Measurements from ENCODE around the gene MILR1.
"Not testable (repeated sequence)": the region's sequence is repeated elsewhere in the genome, so short reads cannot be mapped to it uniquely, and the experiment has no call there.

MILR1 gene, protein sequence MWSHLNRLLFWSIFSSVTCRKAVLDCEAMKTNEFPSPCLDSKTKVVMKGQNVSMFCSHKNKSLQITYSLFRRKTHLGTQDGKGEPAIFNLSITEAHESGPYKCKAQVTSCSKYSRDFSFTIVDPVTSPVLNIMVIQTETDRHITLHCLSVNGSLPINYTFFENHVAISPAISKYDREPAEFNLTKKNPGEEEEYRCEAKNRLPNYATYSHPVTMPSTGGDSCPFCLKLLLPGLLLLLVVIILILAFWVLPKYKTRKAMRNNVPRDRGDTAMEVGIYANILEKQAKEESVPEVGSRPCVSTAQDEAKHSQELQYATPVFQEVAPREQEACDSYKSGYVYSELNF
- 0.15 to 0.39 reads per million in 2 donors for total RNA-seq

DNA sequence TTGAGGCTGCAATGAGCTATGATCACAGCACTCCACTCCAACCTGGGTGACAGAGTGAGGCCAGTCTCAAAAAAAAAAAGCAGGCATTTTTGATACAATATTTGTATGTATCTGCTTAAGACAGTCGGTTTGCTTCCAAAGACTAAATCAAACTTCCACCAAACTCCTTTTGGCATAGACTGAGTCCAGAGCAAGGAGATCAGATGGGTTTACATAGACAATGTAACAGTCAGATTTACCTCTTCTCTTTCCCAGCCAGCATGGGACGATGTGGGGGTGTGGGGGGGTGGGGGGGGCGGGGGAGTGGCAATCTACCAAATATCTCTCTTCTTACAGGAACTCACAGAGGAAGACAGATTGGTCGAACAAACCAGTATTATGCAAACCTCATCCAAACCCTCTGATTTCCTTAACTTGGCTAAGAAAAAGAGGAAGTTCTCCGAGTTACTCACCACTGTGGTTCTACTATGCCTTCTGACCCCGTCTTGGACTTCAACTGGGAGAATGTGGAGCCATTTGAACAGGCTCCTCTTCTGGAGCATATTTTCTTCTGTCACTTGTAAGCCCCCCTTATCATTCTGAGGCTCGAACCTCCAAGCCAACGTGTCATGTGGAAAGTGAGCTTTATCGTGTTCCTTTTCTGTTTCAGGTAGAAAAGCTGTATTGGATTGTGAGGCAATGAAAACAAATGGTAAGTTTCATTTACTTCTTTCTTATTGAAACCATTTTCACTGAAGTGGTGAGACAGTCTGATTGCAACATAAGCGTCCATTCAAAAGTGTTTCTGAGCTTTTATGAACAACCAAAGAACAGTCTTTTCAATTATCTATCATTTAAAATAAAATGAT, at the start of gene MILR1:
Gene MILR1, plus strand, starts transcription at position 451 of the 848 bp plus-strand sequence. Its CDS starts 54 bp downstream, at position 505.
- no peak for DNase-seq

DNA sequence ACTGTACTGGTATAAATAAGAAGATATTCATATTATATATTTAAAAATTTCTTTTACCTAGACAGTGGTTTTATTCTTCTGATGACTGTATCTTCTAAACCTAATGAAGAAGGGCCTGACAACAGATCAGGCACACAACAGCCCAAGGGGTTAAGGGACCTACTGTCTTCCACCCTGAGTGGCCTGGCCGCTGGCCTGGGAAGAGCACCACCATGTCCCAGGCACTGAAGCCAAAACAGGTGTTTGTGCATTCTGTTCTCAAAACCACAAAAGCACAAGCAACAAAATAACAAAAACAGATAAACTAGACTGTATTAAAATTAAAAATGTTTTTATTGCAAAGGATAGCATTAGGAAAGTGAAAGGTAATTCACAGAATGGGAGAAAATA, 49.2 kb upstream of the MILR1 start:
- DNase-seq: no peak

DNA sequence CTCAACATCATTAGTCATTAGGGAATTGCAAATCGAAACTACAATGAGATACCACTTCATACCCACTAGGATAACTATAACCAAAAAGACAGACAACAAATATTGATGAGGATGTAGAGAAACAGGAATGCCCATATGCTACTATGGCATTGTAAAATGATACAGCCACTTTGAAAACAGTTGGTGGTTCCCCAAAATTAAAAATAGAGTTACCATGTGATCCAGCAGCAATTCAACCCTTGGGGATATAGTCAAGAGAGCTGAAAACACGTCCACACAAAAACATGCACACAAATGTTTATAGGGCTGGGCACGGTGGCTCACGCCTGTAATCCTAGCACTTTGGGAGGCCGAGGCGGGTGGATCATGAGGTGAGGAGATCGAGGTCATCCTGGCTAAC, 48.3 kb upstream of the MILR1 start:
- no peak for DNase-seq

DNA sequence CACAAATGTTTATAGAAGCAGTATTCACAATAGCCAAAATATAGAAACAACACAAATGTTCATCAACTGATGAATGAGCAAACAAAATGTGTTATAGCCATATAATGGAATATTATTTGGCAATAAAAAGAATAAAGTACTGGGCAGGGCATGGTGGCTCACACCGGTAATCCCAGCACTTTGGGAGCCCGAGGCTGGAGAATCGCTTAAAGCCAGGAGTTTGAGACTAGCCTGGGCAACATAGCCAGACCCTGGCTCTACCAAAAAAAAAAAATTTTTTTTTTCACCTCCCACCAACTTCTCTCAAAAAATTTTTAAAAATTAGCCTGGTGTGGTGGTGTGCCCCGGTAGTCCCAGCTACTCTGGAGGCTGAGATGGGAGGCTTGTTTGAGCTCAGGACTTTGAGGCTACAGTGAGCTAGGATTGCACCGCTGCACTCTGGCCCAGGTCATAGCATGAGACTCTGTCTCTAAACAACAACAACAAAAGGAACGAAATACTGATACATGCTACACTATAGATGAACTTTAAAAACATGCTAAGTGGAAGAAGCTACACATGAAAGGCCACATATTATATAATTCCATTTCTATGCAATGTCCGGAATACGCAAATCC, 47.6 kb upstream of the MILR1 start:
- DNase-seq: no peak

DNA sequence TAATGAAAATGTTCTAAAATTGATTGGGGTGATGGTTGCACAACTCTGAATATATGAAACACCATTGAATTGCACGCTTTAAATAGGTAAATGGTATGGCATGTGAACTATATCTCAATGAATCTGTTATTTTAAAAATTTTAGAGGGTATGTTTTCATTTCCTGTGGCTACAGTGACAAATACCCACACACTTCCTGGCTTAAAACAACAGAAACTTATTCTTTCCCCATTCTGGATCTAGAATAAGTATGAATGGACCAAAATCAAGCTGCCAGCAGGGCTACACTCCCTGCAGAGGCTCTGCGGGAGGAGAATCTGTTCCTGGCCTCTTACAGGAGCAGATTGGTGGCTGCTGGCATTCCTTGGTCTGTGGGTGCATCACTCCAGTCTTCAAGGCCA, 47.0 kb upstream of the MILR1 start:
- DNase-seq: no peak

DNA sequence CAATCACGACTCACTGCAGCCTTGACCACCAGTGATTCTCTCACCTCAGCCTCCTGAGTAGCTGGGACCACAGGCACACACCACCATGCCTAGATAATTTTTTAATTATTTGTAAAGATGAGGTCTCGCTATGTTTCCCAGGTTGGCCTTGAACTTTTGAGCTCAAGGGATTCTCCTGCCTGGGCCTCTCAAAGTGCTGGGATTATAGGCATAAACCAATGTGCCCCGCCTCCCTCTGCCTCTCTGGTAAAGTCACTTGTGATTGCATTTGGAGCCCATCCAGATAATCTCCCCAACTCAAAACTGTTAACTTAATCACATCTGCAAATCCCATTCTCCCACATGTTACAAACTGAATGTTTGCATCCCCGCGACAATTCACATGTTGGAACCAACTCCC, 46.4 kb upstream of the MILR1 start:
- no peak for DNase-seq

DNA sequence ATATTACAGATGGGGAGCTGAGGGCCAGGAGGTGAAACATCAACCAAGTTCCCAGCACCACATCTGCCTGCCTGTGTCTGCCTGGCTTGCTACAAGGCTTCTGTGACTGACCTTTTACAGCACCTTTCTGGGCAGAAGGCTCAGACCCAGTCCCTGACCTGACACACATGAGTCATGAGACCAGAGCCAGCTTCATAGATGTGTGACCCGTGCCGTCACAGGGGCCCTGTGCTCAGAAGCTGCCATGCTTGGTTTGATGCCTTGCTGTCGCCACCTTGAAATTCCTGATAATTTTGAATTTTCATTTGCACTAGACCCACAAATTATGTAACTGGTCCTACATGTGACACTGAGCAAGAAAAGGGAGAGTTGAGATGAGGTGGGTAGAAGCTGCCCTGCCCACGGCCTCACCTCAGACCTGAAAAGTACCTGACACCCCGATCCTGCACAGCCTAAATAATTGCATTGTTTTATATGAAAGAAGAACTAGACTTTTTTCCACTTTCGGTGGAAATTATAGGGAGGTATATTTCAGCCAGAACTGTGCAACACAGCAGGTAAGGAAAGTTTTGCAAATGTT, 44.9 kb upstream of the MILR1 start:
- DNase-seq: no peak

DNA sequence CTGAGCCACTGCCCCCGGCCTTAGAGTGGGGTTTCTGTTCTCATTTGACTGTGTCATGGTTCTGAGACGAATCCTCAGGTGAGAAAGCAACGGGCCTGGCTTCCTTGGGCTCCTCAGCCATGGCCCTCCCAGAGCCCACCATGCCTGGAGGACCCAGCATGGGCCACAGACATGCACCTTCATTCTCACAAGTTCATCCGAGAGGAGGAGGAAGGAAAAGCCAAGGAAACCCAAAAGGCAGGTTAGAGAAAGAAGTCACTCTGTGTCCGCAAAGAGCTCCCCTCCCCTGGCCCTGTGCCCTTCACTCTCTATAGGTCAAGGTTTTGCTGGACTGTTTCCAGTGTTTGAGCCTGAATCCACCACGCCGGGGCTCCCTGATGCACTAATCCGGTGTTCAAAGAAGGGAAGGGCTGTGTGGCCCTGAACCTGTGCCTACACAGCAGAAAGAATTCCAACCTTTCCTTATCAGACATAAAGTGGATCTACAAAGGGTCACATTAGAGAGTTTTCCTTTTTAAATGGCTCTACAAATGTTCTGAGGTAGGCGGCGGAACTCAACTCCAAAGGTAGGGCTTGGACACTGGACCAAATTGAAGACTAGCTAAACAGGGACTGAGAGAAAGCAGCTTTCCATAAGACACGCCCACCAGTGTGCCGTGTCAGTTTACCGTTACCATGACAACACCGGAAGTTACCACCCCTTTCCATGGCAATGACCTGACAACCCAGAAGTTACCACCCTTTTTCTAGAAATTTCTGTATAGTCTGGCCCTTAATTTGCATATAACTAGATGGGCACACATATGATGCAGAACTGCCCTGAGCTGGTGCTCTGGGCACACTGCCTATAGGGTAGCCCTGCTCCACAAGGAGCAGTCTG, 42.4 kb upstream of the MILR1 start:
- DNase-seq: no peak

DNA sequence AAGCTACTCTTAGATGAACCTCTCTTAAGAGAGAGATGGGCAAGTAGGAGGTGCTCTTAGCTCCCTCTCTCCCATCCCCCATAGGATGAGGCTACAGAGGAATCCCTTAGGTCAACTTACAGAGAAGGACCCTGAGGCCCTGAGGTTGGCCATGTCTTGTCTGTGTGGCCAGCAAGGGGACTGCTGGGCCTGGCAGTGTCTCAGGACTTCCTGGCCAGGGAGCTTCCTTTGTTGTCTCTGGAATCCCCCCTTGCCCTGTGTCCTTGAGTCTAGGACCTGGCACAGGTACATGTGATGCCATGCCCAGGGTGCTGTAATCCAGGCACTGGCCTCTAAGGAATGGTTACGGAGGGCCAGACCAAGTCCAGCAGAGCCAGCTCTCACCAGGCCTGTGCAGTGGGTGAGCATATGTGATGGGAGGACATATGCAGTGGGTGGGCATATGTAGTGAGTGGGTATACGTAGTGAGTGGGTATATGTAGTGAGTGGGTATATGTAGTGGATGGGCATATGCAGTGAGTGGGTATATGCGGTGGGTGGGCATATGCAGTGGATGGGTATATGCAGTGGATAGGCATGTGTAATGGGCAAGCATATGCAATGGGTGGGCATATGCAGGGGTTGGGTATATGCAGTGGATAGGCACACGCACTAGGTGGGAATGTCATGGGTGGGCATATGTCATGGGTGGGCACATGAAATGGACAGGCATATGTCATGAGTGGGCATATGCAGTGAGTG, 38.0 kb upstream of the MILR1 start:
- DNase-seq: no peak

DNA sequence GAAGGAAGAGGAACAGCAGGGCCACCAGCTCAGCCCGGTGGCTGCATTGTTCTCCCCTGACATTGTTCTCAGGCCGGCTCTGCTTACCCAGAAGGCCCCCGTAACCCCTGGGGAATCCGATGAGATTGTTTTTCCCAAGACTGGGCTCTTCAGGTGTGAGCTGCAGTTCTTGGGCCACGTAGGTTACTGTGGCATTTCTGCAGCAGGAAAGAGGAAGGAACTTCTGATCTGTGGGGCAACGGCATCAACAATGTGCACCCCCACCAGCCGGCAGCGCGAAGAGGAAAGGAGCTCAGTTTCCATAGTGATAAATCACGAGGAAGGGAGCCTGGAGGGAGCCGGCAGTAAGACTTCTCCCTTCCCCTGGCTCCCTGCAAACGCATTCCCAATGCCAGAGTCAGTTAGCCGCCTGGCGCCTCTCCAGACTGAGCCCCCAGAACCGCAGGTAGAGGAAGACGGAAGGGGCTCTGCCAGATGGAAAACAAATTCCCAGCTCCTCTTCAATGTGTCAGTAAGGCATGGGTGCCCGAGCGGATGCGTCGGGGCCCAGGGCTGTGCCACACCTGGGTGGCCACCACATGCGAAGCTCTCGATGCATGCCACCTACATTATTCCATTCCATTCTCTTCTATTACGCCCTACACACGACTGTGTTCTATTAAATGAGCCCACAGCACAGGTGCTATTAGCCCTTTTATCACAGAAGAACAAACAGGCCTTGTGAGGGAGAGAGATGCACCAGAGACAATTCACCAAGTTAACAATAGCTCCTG, 36.7 kb upstream of the MILR1 start:
- DNase-seq: no peak

DNA sequence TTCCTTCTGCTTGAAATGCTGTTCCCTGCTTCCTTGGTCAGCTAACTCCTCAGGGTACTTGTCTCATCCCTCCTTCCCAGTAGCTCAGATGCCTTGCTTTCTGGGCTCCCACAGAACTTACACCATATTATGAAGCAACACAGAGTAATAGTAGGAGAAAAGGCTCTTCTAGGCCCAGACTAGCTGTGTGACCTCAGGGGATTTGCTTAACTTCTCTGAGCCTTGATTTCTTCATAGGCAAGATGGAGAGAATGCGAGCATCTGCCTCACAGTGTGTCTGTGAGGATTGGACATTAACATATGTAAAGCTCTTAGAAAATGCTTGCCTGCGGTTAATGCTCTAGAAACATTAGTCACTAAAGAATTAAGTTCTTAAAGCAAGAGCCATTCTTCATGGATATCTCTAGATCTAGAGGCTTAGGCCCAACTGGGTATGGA, 36.0 kb upstream of the MILR1 start:
- DNase-seq: no peak

DNA sequence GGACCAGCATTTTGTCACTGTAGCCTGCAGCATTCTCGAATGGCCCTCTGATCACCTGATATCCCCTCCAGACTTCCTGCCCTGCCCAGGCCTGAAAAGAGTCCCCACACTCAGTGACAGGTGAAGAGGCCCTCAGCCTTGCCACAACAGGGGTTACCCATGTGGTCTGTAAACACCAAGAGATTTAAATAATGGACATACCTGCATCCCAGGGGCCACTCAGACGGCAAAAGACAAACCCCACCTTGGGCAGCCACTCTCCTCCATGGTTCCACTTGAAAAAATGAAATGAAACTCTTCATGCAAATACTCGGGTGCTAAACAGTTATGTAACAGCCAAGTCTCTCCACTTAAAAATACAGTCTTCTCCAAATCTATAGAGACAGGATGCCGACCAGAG, 35.4 kb upstream of the MILR1 start:
- no peak for DNase-seq

DNA sequence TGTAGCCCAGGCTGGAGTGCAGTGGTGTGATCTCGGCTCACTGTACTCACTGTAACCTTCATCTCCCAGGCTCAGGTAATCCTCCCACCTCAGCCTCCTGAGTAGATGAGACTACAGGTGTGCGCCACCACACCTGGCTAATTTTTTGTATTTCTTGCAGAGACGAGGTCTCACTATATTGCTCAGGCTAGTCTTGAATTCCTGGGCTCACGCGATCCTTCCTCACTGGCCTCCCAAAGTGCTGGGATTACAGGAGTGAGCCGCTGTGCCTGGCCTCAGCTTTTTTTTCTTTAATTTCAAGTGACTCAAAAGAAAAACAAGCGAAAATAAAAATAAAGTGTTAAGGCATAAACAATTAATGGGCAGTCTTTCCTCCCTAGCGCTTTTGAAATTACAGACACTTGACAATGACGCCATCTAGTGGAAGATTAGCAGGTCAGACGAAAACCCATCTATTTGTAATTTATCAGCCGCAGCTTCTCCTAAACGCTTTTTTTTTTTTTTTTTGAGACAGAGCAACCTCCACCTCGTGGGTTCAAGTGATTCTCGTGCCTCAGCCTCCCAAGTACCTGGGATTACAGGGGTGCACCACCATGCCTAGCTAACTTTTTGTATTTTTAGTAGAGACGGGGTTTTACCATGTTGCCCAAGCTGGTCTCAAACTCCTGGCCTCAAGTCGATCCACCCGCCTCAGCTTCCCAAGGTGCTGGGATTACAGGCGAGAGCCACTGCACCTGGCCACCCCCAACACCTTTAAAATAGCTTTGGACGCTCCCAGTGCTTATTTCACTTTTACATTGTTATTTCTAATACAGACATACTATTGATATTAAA, 30.2 kb upstream of the MILR1 start:
- DNase-seq: no peak

DNA sequence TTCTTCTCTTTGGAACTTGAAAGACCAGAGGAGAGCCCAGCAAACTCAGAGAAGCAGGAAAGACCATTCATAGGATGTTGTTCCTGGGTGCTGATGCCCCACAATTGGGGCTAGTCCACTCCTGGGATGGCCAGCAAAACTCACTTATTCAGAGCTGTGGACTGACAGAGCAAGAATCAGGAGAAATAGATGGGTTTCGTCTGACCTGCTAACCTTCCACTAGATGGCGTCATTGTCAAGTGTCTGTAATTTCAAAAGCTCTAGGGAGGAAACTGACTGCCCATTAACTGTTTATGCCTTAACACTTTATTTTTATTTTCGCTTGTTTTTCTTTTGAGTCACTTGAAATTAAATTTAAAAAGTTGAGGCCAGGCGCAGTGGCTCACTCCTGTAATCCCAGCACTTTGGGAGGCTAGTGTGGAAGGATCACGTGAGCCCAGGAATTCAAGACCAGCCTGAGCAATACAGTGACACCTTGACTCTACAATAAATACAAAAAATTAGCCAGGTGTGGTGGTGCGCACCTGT, 28.7 kb upstream of the MILR1 start:
- DNase-seq: no peak

DNA sequence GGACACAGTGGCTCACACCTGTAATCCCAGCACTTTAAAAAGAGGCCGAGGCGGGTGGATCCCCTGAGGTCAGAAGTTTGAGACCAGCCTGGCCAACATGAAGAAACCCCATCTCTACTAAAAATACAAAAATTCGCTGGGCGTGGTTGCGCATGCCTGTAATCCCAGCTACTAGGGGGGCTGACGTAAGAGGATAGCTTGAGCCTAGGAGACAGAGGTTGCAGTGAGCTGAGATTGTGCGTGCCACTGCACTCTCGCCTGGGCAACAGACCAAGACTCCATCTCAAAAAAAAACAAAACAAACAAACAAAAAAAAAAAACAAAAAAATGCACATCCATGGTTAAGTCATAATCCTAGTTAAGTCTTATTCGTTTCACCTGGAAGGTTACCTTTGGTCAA, 26.8 kb upstream of the MILR1 start:
- DNase-seq: not testable (repeated sequence)

DNA sequence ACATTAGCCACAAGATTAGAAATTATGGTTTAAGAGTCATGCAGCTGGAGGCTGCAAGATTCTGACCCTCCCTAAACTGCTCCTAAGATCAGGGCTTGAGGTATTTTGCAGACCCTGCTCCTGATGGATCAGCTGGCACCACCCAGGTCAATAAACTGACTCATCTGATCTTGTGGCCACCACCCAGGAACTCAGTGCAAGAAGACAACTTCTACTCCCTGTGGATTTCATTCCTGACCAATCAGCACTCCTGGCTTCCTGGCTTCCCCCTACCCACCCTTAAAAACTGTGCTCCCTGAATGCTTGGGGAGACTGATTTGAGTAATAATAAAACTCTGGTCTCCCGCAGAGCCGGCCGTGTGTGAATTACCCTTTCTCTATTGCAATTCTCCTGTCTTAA, 25.0 kb upstream of the MILR1 start:
- no peak for DNase-seq

DNA sequence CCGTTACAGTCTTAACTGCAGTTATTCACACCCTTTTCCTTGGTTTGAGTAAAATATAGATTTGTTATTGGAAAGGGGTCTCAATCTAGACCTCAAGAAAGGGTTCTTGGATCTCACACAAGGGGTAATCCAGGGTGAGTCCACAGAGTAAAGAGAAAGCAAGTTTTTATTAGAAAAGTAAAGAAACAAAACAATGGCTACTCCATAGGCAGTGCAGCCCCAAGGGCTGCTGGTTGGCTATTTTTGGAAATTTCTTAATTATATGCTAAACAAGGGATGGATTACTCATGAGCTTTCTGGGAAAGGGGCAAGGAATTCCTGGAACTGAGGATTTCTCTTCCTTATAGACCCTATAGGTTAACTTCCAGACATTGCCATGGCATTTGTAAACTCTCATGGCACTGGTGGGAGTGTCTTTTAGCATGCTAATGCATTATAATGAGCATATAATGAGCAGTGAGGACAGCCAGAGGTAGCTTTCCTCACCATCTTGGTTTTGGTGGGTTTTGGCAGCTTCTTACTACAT, 24.5 kb upstream of the MILR1 start:
- DNase-seq: no peak

DNA sequence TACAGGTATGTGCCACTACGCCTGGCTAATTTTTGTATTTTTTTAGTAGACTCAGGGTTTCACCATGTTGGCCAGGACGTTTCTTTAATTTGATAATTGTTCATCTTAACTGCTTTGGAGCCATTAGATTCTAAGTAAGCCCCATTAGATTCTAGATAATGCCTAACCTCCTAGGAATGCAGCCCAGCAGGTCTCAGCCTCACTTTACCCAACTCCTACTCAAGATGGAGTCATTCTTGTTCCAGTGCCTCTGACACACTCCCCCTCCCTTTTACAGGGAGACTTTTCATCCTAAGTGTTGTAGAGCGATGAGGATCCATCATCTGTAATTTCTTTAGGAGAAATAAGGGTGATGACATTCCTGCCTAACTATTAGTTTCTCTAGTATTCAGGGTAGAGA, 23.7 kb upstream of the MILR1 start:
- no peak for DNase-seq

DNA sequence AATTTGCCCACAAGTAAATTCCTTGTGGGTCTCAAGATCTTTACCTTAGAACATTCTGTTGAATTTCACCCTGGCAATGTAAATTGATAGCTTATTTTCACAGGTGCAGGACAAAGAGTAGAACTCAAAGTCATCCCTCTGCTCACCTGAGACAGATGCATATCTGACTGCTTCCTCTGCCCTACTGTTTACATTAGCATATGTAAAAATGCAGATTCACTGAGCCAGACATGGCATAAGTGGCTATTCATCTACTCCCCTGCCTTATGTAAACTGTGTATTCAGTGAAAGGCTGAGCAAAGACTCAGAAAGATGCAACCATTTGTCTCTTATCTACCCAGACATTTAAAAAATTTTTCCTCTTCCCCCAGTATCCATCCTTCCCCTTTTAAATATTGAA, 22.3 kb upstream of the MILR1 start:
- no peak for DNase-seq
